ENCODE results near the gene DPH2.
A peak's percentile ranks its signal among the peaks of the same experiment; 100 is the strongest.

The DPH2 gene

GRCh38 chr1:43965316-43965715 is 4.5 kb upstream of the DPH2 start:
- DNase-seq = no peak

- no peak for DNase-seq
Measured at GRCh38 chr1:43968348-43968948, 1.4 kb upstream of the DPH2 start.

- DNase-seq = no peak
Measured at GRCh38 chr1:43969416-43969745, 429 bp upstream of the DPH2 start.

GRCh38 chr1:43970502-43970901 is 692 bp downstream of the DPH2 start:
- DNase-seq = no peak

GRCh38 chr1:43970911-43971310 is 1.1 kb downstream of the DPH2 start:
- no peak for DNase-seq

- no peak for DNase-seq
Measured at GRCh38 chr1:43971336-43971980, 1.6 kb downstream of the DPH2 start.

GRCh38 chr1:43973981-43974442 is 4.2 kb downstream of the DPH2 start:
- peak in 1 of 56 donors; percentile 61 for DNase-seq

- peak; percentile 81 to 99 (median 94) for DNase-seq
Measured at GRCh38 chr1:43974443-43975248, 4.8 kb downstream of the DPH2 start, which contains the start of gene ATP6V0B. Gene ATP6V0B (plus strand): TSS chr1:43974960. CDS start chr1:43975041, 81 bp downstream.

GRCh38 chr1:43975249-43975961 is 5.6 kb downstream of the DPH2 start:
- peak in 25 of 56 donors; percentile 10 to 60 (median 44) for DNase-seq

GRCh38 chr1:43976045-43976444 is 6.2 kb downstream of the DPH2 start:
- no peak for DNase-seq

GRCh38 chr1:43976890-43977289 is 7.1 kb downstream of the DPH2 start:
- no peak for DNase-seq

- no peak for DNase-seq
Measured at GRCh38 chr1:43977376-43978263, 7.8 kb downstream of the DPH2 start.

- no peak for DNase-seq
Measured at GRCh38 chr1:43978264-43978550, 8.4 kb downstream of the DPH2 start.

GRCh38 chr1:43978551-43979260 is 8.9 kb downstream of the DPH2 start, which contains the start of gene B4GALT2:
Gene B4GALT2 (plus strand): TSS chr1:43979210. CDS start chr1:43981161, 1,951 bp downstream.
- peak in 23 of 56 donors; percentile 9 to 68 (median 43) for DNase-seq

- DNase-seq = peak in 1 of 56 donors; percentile 36
Measured at GRCh38 chr1:43979261-43979527, 9.4 kb downstream of the DPH2 start.

GRCh38 chr1:43979528-43980254 is 9.9 kb downstream of the DPH2 start:
- DNase-seq = peak in 20 of 56 donors; percentile 14 to 61 (median 35)

GRCh38 chr1:43980255-43981134 is 10.7 kb downstream of the DPH2 start:
- no peak for DNase-seq

- DNase-seq = no peak
Measured at GRCh38 chr1:43981135-43981491, 11.3 kb downstream of the DPH2 start.

GRCh38 chr1:43981636-43982035 is 11.8 kb downstream of the DPH2 start:
- DNase-seq = no peak
